Effector memory CD4-positive, alpha-beta T cell (primary cell): ENCODE results near the gene IMPA2.

ENCODE experiments used
- DNase-seq, 3 donors: peaks; one replicate each; pipeline ENCODE4 v3.0.0-alpha.2; 2020
- H3K27ac ChIP-seq: 2 replicates; pipeline ENCODE4 v1.7.0; 2013; ENCODE audit warnings: mild to moderate bottlenecking, low read length, moderate library complexity; ENCODE audit not compliant: insufficient read depth, poor library complexity, severe bottlenecking
- H3K27me3 ChIP-seq: replicated peaks from 2 replicates; pipeline ENCODE4 v1.7.0; 2013; ENCODE audit warnings: mild to moderate bottlenecking, low read length; ENCODE audit not compliant: insufficient read depth, control insufficient read depth, poor library complexity, severe bottlenecking
- H3K36me3 ChIP-seq: 2 replicates; pipeline ENCODE4 v1.7.0; 2013; ENCODE audit warnings: mild to moderate bottlenecking, low read length, moderate library complexity; ENCODE audit not compliant: control insufficient read depth, insufficient read depth
- H3K4me1 ChIP-seq: 2 replicates; pipeline ENCODE4 v1.7.0; 2013; ENCODE audit warnings: low read length, mild to moderate bottlenecking; ENCODE audit not compliant: control insufficient read depth, insufficient read depth, poor library complexity, severe bottlenecking
- H3K4me3 ChIP-seq: 2 replicates; pipeline ENCODE4 v1.7.0; 2013; ENCODE audit warnings: low read length, low read depth, mild to moderate bottlenecking; ENCODE audit not compliant: insufficient read depth, poor library complexity, severe bottlenecking
- H3K9me3 ChIP-seq: 2 replicates; pipeline ENCODE4 v1.7.0; 2013; ENCODE audit warnings: mild to moderate bottlenecking, low read length, moderate library complexity; ENCODE audit not compliant: control insufficient read depth

IMPA2 gene

DNA sequence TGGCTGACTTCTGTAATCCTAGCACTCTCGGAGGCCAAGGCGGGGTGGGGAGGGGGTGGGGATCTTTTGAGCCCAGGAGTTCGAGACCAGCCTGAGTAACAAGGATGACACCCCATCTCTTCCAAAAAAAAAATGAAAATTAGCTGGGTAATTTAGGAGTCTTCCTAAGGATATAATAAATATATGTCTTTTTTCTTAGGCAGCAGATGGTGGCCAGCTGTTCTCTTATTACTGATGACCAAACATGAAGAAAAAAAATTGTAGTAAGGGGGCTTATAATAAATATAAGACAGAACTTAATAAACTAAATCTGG is 4.2 kb upstream of the IMPA2 start:
- Histone ChIP-seq H3K4me1 (peaks cover 4% of the 10 kb centered on the region), H3K9me3 (no peaks in the 10 kb centered on the region), H3K4me3 (no peak overlapping the region), H3K27me3 (no peaks in the 10 kb centered on the region), H3K27ac (no peak overlapping the region), H3K36me3 (no peaks in the 10 kb centered on the region)
- DNase-seq, result no peak

GRCh38 chr18:11978956-11979355 is 2.4 kb upstream of the IMPA2 start:
- Histone ChIP-seq H3K27ac (no peak overlapping the region), H3K27me3 (no peaks in the 10 kb centered on the region), H3K9me3 (no peaks in the 10 kb centered on the region), H3K36me3 (no peaks in the 10 kb centered on the region), H3K4me1 (peaks cover 6% of the 10 kb centered on the region), H3K4me3 (no peak overlapping the region)
- DNase-seq, result no peak

DNA sequence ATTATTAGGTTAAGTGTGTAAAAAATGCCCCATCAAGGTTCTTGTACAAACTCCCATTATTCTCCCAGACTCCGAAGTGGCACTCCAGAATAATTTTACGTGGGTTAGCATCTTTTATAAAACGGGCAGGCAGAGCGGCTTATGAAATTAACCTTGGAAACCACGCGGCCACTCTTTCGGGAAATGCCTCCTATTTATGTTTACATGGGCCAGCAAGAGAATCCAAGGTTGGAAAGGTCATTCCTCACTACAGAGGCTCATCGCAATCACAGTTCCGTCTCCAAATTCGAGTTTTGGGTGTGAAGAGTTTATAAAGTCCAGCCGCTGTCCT is 1.2 kb upstream of the IMPA2 start:
- H3K4me3 ChIP-seq, result peak overlapping the region; percentile 71
- H3K4me1 ChIP-seq, result peaks cover 6% of the 10 kb centered on the region
- no peaks in the 10 kb centered on the region for H3K27me3 ChIP-seq
- no peaks in the 10 kb centered on the region for H3K36me3 ChIP-seq
- no peak overlapping the region for H3K27ac ChIP-seq
- no peak for DNase-seq
- no peaks in the 10 kb centered on the region for H3K9me3 ChIP-seq

GRCh38 chr18:11980494-11981191 is 664 bp upstream of the IMPA2 start:
- DNase-seq, result peak; percentile 90 to 95 (median 92)
- Histone ChIP-seq H3K36me3 (no peaks in the 10 kb centered on the region), H3K4me1 (peaks cover 6% of the 10 kb centered on the region), H3K9me3 (no peaks in the 10 kb centered on the region), H3K4me3 (peak overlapping the region; percentile 71), H3K27me3 (no peaks in the 10 kb centered on the region), H3K27ac (peak overlapping the region; percentile 29)

DNA sequence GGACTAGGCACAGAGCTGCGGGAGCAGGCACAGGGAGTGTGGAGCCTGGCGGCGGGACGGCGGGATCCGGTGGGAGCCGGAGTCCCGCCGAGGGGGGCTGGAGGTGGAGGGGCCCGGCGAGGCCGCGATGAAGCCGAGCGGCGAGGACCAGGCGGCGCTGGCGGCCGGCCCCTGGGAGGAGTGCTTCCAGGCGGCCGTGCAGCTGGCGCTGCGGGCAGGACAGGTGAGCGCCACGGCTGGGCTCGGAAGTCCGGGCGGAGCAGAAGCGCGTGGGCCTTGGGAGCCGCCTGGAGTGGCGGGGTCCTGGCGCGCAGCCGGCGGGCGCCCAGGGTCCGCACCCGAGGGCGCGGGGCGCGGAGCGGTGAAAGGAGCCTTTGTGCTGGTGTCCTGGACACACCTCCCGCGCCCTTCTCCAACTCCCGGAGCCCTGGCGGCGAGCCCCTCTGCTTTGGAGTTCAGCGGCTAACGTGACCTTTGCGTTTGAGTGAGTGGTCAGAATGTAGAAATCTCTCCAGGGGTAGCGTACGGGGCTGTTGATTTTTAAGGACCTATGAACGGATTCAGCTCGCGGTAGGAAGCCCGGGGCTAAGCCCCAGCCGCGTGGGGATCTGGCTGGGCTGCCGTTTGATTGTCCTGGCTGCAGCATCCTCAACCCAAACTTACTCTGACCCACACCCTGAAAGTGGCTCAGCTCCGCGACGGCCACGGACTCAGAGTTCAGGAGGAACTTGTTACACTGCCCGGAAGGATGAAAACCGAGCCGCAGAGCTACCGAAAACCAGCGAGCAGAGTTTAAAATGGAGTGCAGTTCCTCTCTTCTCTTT is 448 bp downstream of the IMPA2 start:
- H3K9me3 ChIP-seq, result no peaks in the 10 kb centered on the region

DNA sequence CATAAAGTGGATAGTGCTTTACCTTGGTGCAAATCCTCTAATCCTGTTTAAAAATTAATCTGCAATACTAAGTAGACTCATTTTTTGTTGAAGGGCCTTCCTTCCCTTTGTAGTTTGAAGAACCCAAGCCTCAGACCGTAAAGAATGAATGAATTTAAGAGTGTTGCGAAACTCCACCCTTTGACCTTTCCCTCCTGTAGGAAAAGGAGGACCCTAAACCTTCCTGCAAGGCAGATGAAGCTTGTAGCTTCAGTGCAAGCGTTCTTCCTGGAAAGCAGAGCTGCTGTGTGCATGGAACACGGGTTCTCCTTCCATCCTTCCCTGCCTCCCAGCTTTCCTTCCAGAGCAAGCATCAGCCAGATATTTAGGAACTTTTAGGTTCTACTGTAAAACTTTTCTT is 1.7 kb downstream of the IMPA2 start:
- no peaks in the 10 kb centered on the region for H3K9me3 ChIP-seq
- DNase-seq, result no peak
- no peaks in the 10 kb centered on the region for H3K36me3 ChIP-seq
- H3K4me3 ChIP-seq, result no peak overlapping the region
- no peak overlapping the region for H3K27ac ChIP-seq
- H3K27me3 ChIP-seq, result no peaks in the 10 kb centered on the region
- H3K4me1 ChIP-seq, result peaks cover 6% of the 10 kb centered on the region

More for the DNA sequence above, 448 bp downstream of the IMPA2 start:
- Histone ChIP-seq H3K4me1 (peaks cover 6% of the 10 kb centered on the region), H3K27ac (peak overlapping the region; percentile 22), H3K36me3 (no peaks in the 10 kb centered on the region), H3K27me3 (no peaks in the 10 kb centered on the region), H3K4me3 (peak overlapping the region; percentile 71)
- DNase-seq, result no peak

- Histone ChIP-seq H3K4me3 (no peak overlapping the region), H3K27me3 (no peaks in the 10 kb centered on the region)
- DNase-seq, result no peak
Observed at GRCh38 chr18:11983592-11983991, 2.3 kb downstream of the IMPA2 start.

DNA sequence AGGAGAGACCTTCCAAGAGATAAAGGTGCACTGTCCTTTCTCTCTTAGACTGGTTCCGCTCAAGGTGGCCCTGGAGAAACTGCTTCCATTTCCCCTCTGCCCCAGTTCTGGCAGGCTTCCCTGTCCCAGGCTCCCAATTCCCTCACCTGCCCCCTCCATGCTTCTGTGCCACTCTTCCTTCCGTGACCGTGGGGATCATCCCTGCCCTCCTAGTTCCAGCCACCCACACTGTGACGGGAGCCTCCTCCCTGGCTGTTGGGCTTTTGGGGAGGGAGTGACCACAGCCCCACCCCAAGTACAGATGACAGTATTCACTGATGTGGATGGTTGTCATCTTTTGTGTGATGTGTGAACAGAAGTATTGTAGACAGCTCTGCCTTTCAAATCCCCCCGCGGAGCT is 2.8 kb downstream of the IMPA2 start:
- no peak overlapping the region for H3K27ac ChIP-seq
- H3K27me3 ChIP-seq, result no peaks in the 10 kb centered on the region
- peaks cover 6% of the 10 kb centered on the region for H3K4me1 ChIP-seq
- no peak for DNase-seq
- no peaks in the 10 kb centered on the region for H3K36me3 ChIP-seq
- no peaks in the 10 kb centered on the region for H3K9me3 ChIP-seq
- H3K4me3 ChIP-seq, result no peak overlapping the region

More at GRCh38 chr18:11983592-11983991, 2.3 kb downstream of the IMPA2 start:
- peaks cover 6% of the 10 kb centered on the region for H3K4me1 ChIP-seq
- no peaks in the 10 kb centered on the region for H3K9me3 ChIP-seq
- no peaks in the 10 kb centered on the region for H3K36me3 ChIP-seq
- H3K27ac ChIP-seq, result no peak overlapping the region

DNA sequence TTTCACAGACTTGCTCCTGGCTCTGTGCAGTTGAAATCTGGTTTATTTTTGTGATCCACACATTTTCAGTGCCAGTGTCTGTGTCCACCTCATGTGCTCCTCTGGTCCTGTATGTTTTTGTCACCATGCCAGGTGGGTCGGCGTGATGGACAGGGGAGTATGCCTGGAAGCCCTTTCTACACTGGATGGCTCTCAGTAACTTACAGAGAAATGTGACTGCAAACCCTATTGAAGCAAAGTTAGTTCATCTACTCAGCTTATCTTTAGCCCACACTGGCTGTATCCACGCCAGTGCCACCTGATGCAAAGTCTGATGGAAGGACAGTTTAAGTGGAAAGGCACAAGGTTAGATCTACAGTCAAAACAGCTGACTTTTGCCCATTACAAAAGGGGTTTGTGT is 4.3 kb downstream of the IMPA2 start:
- H3K27me3 ChIP-seq, result no peaks in the 10 kb centered on the region
- H3K4me3 ChIP-seq, result no peak overlapping the region
- H3K4me1 ChIP-seq, result peaks cover 6% of the 10 kb centered on the region

DNA sequence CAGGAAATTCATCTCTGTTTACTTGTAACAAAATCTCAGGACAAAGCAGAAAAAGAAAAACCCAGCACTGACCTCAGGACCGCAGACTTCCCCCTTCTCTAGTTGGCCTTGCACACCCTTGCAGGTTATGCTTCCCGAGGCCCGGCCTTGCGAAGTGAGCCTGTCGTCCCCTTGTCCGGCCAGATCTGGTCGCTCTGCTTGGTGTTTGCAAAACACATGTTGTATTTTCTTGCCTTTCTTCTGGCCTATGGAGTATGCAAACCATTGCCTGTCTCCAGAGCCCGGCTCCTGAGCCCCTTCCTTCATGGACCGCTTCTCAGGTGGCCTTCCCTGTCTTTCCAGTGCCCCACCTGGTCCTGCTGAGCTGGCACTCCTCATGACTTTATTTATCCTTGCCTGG is 4.8 kb downstream of the IMPA2 start:
- Histone ChIP-seq H3K36me3 (no peaks in the 10 kb centered on the region), H3K9me3 (no peaks in the 10 kb centered on the region), H3K27ac (no peak overlapping the region), H3K4me1 (peaks cover 6% of the 10 kb centered on the region), H3K27me3 (no peaks in the 10 kb centered on the region), H3K4me3 (no peak overlapping the region)
- no peak for DNase-seq

More for the DNA sequence above, 4.3 kb downstream of the IMPA2 start:
- no peak overlapping the region for H3K27ac ChIP-seq
- H3K9me3 ChIP-seq, result no peaks in the 10 kb centered on the region
- no peaks in the 10 kb centered on the region for H3K36me3 ChIP-seq
- DNase-seq, result no peak
